Thoracic aorta (tissue), 2 donors: Measurements from ENCODE around the gene LAMB1. TPM values are rescaled to one million over a fixed set of nuclear protein-coding genes. Genes with fewer than 3 reads are reported as not detected.
A peak's percentile ranks its signal among the peaks of the same experiment; 100 is the strongest.

Experiments
- ATAC-seq: fragments of 150-250 bp; one replicate; pipeline ENCODE4 v1.8.0; 2017; ENCODE audit warnings: low read depth; ENCODE audit not compliant: insufficient number of reproducible peaks, low FRiP score
- DNase-seq: peaks from one replicate; pipeline ENCODE4 v3.0.0-alpha.2; 2020; ENCODE audit warnings: low spot score
- H3K27ac ChIP-seq, 2 donors: fragments of 200-600 bp; sonication (generic); 1 replicate in 1 of 2; 2 replicates in 1 of 2; pipeline ENCODE4 v1.5.1; 2016; ENCODE audit warnings: mild to moderate bottlenecking in 2 of 2, moderate library complexity in 2 of 2
- H3K27me3 ChIP-seq: fragments of 200-600 bp; sonication (generic); replicated peaks from 2 replicates; pipeline ENCODE4 v1.6.0; 2016; ENCODE audit warnings: mild to moderate bottlenecking; ENCODE audit not compliant: insufficient read depth
- H3K36me3 ChIP-seq: fragments of 200-600 bp; sonication (generic); one replicate; pipeline ENCODE4 v1.5.1; 2016
- H3K4me1 ChIP-seq, 2 donors: fragments of 200-600 bp; sonication (generic); 1 replicate in 1 of 2; 2 replicates in 1 of 2; pipeline versions ENCODE4 v1.5.1 to v1.6.0; 2016; ENCODE audit warnings: low read depth in 2 of 2, mild to moderate bottlenecking in 1 of 2; ENCODE audit not compliant: control insufficient read depth in 1 of 2
- H3K4me3 ChIP-seq: fragments of 200-600 bp; sonication (generic); 2 replicates; pipeline ENCODE4 v1.5.1; 2016; ENCODE audit warnings: mild to moderate bottlenecking
- H3K9me3 ChIP-seq: fragments of 200-600 bp; sonication (generic); 2 replicates; pipeline ENCODE4 v1.5.1; 2016
- CTCF ChIP-seq: fragments of 200-600 bp; sonication (generic); IDR thresholded peaks from one replicate; pipeline ENCODE4 v1.5.1; 2019; ENCODE audit warnings: antibody characterized with exemption
- total RNA-seq, 2 donors: library from RNA; depleted of rRNA; stranded (reverse); fragments of >200 nt; gene quantifications; one replicate each; pipeline versions ENCODE4 v1.1.0 to v1.2.3, GENCODE V29; 2016

Gene LAMB1
- total RNA-seq, 2 donors from 2014 or later, result 144 to 296 TPM

- no peak for TF ChIP-seq CTCF
- Histone ChIP-seq H3K27ac (no peak overlapping the region), H3K4me1 (peaks cover 5 to 6% of the 10 kb centered on the region in 2 donors), H3K9me3 (no peaks in the 10 kb centered on the region), H3K4me3 (no peak overlapping the region), H3K27me3 (no peaks in the 10 kb centered on the region), H3K36me3 (no peaks in the 10 kb centered on the region)
- ATAC-seq (no peak), DNase-seq (no peak)
Measured at GRCh38 chr7:108020585-108020984, 17.6 kb upstream of the LAMB1 start.

- no peak for TF ChIP-seq CTCF
- Histone ChIP-seq H3K36me3 (no peaks in the 10 kb centered on the region), H3K4me3 (no peak overlapping the region), H3K9me3 (no peaks in the 10 kb centered on the region), H3K27me3 (no peaks in the 10 kb centered on the region), H3K4me1 (peaks cover 5 to 6% of the 10 kb centered on the region in 2 donors), H3K27ac (no peak overlapping the region)
- DNase-seq (no peak), ATAC-seq (no peak)
Measured at GRCh38 chr7:108018668-108019067, 15.7 kb upstream of the LAMB1 start.

- ATAC-seq (no peak), DNase-seq (no peak)
- Histone ChIP-seq H3K4me3 (no peak overlapping the region), H3K9me3 (no peaks in the 10 kb centered on the region), H3K27ac (no peak overlapping the region), H3K36me3 (no peaks in the 10 kb centered on the region), H3K4me1 (peaks cover 2 to 4% of the 10 kb centered on the region in 2 donors), H3K27me3 (no peaks in the 10 kb centered on the region)
- no peak for TF ChIP-seq CTCF
Measured at GRCh38 chr7:108017776-108018151, 14.8 kb upstream of the LAMB1 start.

- TF ChIP-seq CTCF, result peak; percentile 43
- no peak overlapping the region for H3K27ac ChIP-seq
- H3K27me3 ChIP-seq, result no peaks in the 10 kb centered on the region
- no peak overlapping the region for H3K4me3 ChIP-seq
- H3K9me3 ChIP-seq, result no peaks in the 10 kb centered on the region
- H3K36me3 ChIP-seq, result no peaks in the 10 kb centered on the region
- no peaks in the 10 kb centered on the region for H3K4me1 ChIP-seq
- DNase-seq, result no peak
- ATAC-seq, result peak; percentile 64
Measured at GRCh38 chr7:108016841-108017775, 14.1 kb upstream of the LAMB1 start.

- Histone ChIP-seq H3K27ac (no peak overlapping the region), H3K36me3 (no peaks in the 10 kb centered on the region)
Measured at GRCh38 chr7:108015740-108016139, 12.8 kb upstream of the LAMB1 start.

More at GRCh38 chr7:108015740-108016139, 12.8 kb upstream of the LAMB1 start:
- DNase-seq (no peak), ATAC-seq (no peak)
- TF ChIP-seq CTCF, result no peak
- no peak overlapping the region for H3K4me3 ChIP-seq
- H3K4me1 ChIP-seq, result no peaks in the 10 kb centered on the region
- H3K9me3 ChIP-seq, result no peaks in the 10 kb centered on the region
- no peaks in the 10 kb centered on the region for H3K27me3 ChIP-seq
